GM12892 (cell line): ENCODE data around the gene DCUN1D2.

ENCODE experiments used
- POLR2A ChIP-seq: IDR thresholded peaks from 2 replicates; pipeline ENCODE4 v1.6.1; 2011; ENCODE audit warnings: low read depth, low read length, control low read depth
- POLR2AphosphoS5 ChIP-seq: IDR thresholded peaks from 2 replicates; pipeline ENCODE4 v1.6.1; 2011; ENCODE audit warnings: low read depth, low read length, control low read depth
- TAF1 ChIP-seq: IDR thresholded peaks from 2 replicates; pipeline ENCODE4 v1.6.1; 2011; ENCODE audit warnings: low read depth, mild to moderate bottlenecking, control low read depth, low read length, borderline replicate concordance

DNA sequence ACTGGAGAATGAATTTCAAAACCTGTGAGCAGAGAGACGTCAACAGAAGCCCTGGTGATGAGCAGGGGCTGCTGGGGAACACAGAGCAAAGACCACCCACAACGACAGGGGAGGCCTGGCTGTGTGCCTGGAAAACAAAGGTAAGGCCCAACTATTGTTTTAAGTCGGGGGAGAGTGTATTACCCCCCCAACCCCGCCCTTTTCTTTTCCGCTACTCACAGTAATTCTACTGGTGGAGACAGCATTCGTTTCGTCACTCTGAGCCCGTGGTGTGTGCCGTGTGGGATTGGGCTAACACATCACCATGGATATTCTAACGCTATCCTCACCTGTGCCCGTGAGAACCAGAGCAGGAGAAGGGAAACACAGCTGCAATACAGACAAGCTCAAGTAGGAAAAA is 18.7 kb downstream of the DCUN1D2 start:
- TF ChIP-seq POLR2A (no peak), POLR2AphosphoS5 (no peak), TAF1 (no peak)
